Activated T-cell treated with anti-CD3 and anti-CD28 coated beads for 4 hours (primary cell): ENCODE results near the gene CIAO2A.

Experiments used
- DNase-seq: peaks from one replicate; pipeline ENCODE4 v3.0.0-alpha.2; 2020

The CIAO2A gene

GRCh38 chr15:64037966-64038365 lies 55.7 kb downstream of the CIAO2A start:
- DNase-seq: no peak

GRCh38 chr15:64037116-64037515 lies 56.5 kb downstream of the CIAO2A start:
- no peak for DNase-seq

- no peak for DNase-seq
Measured at GRCh38 chr15:64035525-64035924, 58.1 kb downstream of the CIAO2A start.

GRCh38 chr15:64034519-64034918 lies 59.1 kb downstream of the CIAO2A start:
- DNase-seq: no peak

- DNase-seq: no peak
Measured at GRCh38 chr15:64032329-64032728, 61.3 kb downstream of the CIAO2A start.

GRCh38 chr15:64030123-64030522 lies 63.5 kb downstream of the CIAO2A start:
- DNase-seq: no peak

- no peak for DNase-seq
Measured at GRCh38 chr15:64029633-64030032, 64.0 kb downstream of the CIAO2A start.

- DNase-seq: no peak
Measured at GRCh38 chr15:64029110-64029509, 64.5 kb downstream of the CIAO2A start.

GRCh38 chr15:64026591-64026990 lies 67.0 kb downstream of the CIAO2A start:
- no peak for DNase-seq

- DNase-seq: no peak
Measured at GRCh38 chr15:64024172-64025050, 69.2 kb downstream of the CIAO2A start.

GRCh38 chr15:64023220-64023619 lies 70.4 kb downstream of the CIAO2A start:
- DNase-seq: no peak

GRCh38 chr15:64022571-64022970 lies 71.1 kb downstream of the CIAO2A start:
- DNase-seq: no peak
